ENCODE measurements around the gene ADORA2A.

- TF ChIP-seq CTCF (IDR thresholded peaks at IDR 0.05; ENCODE audit: insufficient read depth, low read length) (no peak), POLR2AphosphoS5 (IDR thresholded peaks at IDR 0.05; ENCODE audit: low read depth) (no peak), REST (IDR thresholded peaks at IDR 0.05; ENCODE audit: insufficient replicate concordance, low read depth) (no peak)
Measured at GRCh38 chr22:24411256-24412004, 16.0 kb upstream of the ADORA2A start.

Measured in HL-60 (cell line).